SU-DHL-6 (cell line): ENCODE data around the gene EIF3K.

Experiments
- H2AFZ ChIP-seq: fragments of 200-600 bp; sonication (generic); 2 replicates; pipeline ENCODE4 v1.6.1; 2014; ENCODE audit warnings: low read depth, mild to moderate bottlenecking, moderate library complexity, mixed read lengths, antibody characterized with exemption, low read length; ENCODE audit not compliant: severe bottlenecking
- H3F3A ChIP-seq: fragments of 200-600 bp; shearing (Covaris generic); 2 replicates; pipeline ENCODE4 v1.6.0; 2016; ENCODE audit warnings: antibody characterized with exemption, mild to moderate bottlenecking; ENCODE audit not compliant: insufficient read depth
- H3K27ac ChIP-seq: fragments of 200-600 bp; sonication (generic); 2 replicates; pipeline ENCODE4 v1.5.1; 2016; ENCODE audit warnings: low read depth, mild to moderate bottlenecking, low read length, moderate library complexity, mixed read lengths
- H3K27me3 ChIP-seq: fragments of 200-600 bp; sonication (generic), shearing (Covaris generic); 2 replicates; pipeline ENCODE4 v1.6.0; 2014; ENCODE audit warnings: mild to moderate bottlenecking, low read length
- H3K36me3 ChIP-seq: fragments of 200-600 bp; sonication (generic); 2 replicates; pipeline ENCODE4 v1.6.1; 2014; ENCODE audit warnings: mild to moderate bottlenecking, low read length, mixed read lengths
- H3K4me2 ChIP-seq: fragments of 300-600, 200-600 bp; shearing (Covaris generic), sonication (generic); 2 replicates; pipeline ENCODE4 v1.6.0; 2014; ENCODE audit warnings: low read length, low read depth, mild to moderate bottlenecking; ENCODE audit not compliant: poor library complexity, severe bottlenecking
- H3K4me3 ChIP-seq: fragments of 200-600 bp; sonication (generic); 2 replicates; pipeline ENCODE4 v1.5.1; 2014; ENCODE audit warnings: antibody characterized with exemption, low read length, mild to moderate bottlenecking, mixed read lengths; ENCODE audit not compliant: insufficient read depth, poor library complexity, severe bottlenecking
- H3K79me2 ChIP-seq: fragments of 200-600 bp; sonication (generic); 2 replicates; pipeline ENCODE4 v1.6.1; 2014; ENCODE audit warnings: mild to moderate bottlenecking, low read length, moderate library complexity; ENCODE audit not compliant: insufficient read depth
- H3K9ac ChIP-seq: fragments of 200-600 bp; sonication (generic); 2 replicates; pipeline ENCODE4 v1.7.0; 2014; ENCODE audit warnings: mild to moderate bottlenecking, low read length
- H3K9me2 ChIP-seq: fragments of 200-600 bp; sonication (generic); replicated peaks from 2 replicates; pipeline ENCODE4 v1.6.1; 2014; ENCODE audit warnings: low read length; ENCODE audit not compliant: insufficient read depth
- H3K9me3 ChIP-seq: fragments of 200-600 bp; sonication (generic); 2 replicates; pipeline ENCODE4 v1.6.1; 2014; ENCODE audit warnings: low read length, mixed read lengths; ENCODE audit not compliant: insufficient read depth
- H4K20me1 ChIP-seq: fragments of 200-600 bp; sonication (generic); 2 replicates; pipeline ENCODE4 v1.6.1; 2014; ENCODE audit warnings: low read depth, mild to moderate bottlenecking, antibody characterized with exemption, low read length, moderate library complexity, mixed read lengths
- EZH2phosphoT487 ChIP-seq: fragments of 200-600 bp; sonication (generic), shearing (Covaris generic); conservative IDR thresholded peaks from 2 replicates; pipeline ENCODE4 v1.6.1; 2018; ENCODE audit warnings: mild to moderate bottlenecking, antibody characterized with exemption, low read length, moderate library complexity, mixed read lengths
- TF ChIP-seq, protein P1 (sequence below): fragments of 200-600 bp; sonication (generic); IDR thresholded peaks from one replicate; pipeline ENCODE4 v1.5.1; 2017; ENCODE audit warnings: antibody characterized with exemption, mild to moderate bottlenecking, low read length, moderate library complexity; ENCODE audit not compliant: insufficient read depth, poor library complexity, severe bottlenecking

Gene EIF3K

DNA sequence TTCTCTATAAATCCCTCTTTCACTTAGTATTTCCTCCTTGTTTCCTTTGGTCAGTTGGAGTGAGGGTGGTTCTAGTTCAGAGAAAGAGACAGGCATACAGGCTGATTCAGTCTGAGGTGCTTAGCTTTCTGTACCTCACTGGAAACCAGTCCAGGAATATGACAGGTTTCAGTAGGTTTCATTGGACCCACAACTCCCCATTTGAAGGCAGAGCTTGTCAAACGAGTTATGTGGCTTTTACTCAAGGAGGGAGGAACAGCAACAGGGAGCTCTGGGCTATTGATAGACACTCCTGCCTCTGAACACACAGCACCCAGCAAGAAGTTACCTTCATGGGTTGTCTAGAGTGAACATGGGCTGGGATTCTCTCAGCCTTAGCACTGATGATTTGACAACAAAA is 43.0 kb downstream of the EIF3K start:
- Histone ChIP-seq H2AFZ (no peak overlapping the region), H3F3A (no peaks in the 10 kb centered on the region), H3K9me3 (no peaks in the 10 kb centered on the region), H3K9me2 (no peaks in the 10 kb centered on the region), H3K27ac (no peak overlapping the region), H3K27me3 (no peaks in the 10 kb centered on the region), H4K20me1 (peaks cover 12% of the 10 kb centered on the region; the same call in 1 of the 2 replicates), H3K4me3 (no peak overlapping the region), H3K9ac (no peak overlapping the region), H3K36me3 (no peaks in the 10 kb centered on the region), H3K4me2 (no peak overlapping the region), H3K79me2 (peaks cover 98% of the 10 kb centered on the region)
- TF ChIP-seq, protein P1, sequence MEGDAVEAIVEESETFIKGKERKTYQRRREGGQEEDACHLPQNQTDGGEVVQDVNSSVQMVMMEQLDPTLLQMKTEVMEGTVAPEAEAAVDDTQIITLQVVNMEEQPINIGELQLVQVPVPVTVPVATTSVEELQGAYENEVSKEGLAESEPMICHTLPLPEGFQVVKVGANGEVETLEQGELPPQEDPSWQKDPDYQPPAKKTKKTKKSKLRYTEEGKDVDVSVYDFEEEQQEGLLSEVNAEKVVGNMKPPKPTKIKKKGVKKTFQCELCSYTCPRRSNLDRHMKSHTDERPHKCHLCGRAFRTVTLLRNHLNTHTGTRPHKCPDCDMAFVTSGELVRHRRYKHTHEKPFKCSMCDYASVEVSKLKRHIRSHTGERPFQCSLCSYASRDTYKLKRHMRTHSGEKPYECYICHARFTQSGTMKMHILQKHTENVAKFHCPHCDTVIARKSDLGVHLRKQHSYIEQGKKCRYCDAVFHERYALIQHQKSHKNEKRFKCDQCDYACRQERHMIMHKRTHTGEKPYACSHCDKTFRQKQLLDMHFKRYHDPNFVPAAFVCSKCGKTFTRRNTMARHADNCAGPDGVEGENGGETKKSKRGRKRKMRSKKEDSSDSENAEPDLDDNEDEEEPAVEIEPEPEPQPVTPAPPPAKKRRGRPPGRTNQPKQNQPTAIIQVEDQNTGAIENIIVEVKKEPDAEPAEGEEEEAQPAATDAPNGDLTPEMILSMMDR, result no peak
- no peak for TF ChIP-seq EZH2phosphoT487

DNA sequence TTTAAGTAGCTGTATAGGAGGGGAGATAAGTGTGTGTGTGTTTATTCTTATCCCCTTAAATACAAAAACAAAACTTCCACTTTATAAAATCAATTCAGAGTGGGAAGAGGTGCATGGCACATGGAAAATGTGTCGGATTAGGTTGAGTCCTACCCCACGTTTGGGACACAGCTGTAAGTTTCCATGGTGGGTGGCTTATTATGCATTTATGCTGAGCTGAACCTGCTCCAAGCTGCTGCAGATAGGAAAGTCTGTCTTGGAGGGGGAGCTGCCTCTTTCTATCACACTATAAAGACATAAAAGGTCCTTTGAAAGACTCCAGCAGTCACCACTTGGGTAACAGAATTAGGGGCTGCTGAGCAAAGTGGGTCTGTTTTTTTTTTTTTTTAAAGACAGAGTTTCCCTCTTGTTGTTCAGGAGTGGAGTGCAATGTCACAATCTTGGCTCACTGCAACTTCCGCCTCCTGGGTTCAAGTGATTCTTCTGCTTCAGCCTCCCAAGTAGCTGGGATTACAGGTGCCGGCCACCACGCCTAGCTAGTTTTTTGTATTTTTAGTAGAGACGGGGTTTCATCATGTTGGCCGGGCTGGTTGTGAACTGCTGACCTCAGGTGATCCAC is 43.7 kb downstream of the EIF3K start:
- no peak overlapping the region for H3K4me3 ChIP-seq
- no peak overlapping the region for H3K4me2 ChIP-seq
- H2AFZ ChIP-seq, result no peak overlapping the region
- H3K36me3 ChIP-seq, result no peaks in the 10 kb centered on the region
- H3K79me2 ChIP-seq, result peaks cover 97% of the 10 kb centered on the region
- no peaks in the 10 kb centered on the region for H3K9me3 ChIP-seq
- H4K20me1 ChIP-seq, result peaks cover 9% of the 10 kb centered on the region; the same call in 1 of the 2 replicates
- no peaks in the 10 kb centered on the region for H3F3A ChIP-seq
- no peak overlapping the region for H3K27ac ChIP-seq
- no peak overlapping the region for H3K9ac ChIP-seq
- TF ChIP-seq, protein P1, result no peak
- no peaks in the 10 kb centered on the region for H3K27me3 ChIP-seq
- H3K9me2 ChIP-seq, result no peaks in the 10 kb centered on the region

DNA sequence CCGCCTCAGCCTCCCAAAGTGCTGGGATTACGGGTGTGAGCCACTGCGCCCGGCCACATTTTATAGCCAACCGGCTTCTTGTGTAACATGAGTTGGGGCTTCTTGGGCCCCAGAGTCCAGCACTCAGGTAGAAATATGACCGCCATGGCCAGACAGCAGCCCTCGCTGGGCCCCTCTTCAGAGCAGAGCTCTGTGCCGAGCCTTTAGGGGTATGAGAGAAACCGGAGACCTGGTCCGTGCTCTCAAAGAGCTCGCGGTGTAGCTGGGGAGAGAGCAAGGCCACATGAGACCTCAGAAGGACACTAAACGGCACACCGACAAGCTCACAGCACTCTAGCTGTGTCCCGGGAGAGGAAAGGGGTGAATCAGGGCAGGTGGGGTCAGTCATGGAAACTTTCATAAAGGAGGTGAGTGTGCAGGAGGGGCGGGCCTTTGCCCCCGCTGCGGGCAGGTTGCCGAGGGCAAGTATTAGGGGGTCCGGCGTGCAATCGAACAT is 44.2 kb downstream of the EIF3K start:
- Histone ChIP-seq H3K9ac (no peak overlapping the region), H3K9me2 (no peaks in the 10 kb centered on the region), H3K9me3 (no peaks in the 10 kb centered on the region), H2AFZ (no peak overlapping the region), H3F3A (no peaks in the 10 kb centered on the region), H3K27ac (no peak overlapping the region), H3K36me3 (no peaks in the 10 kb centered on the region; the same call in 1 of the 2 replicates), H3K4me2 (no peak overlapping the region), H4K20me1 (peaks cover 9% of the 10 kb centered on the region; the same call in 1 of the 2 replicates), H3K27me3 (no peaks in the 10 kb centered on the region), H3K4me3 (no peak overlapping the region), H3K79me2 (peaks cover 97% of the 10 kb centered on the region)
- no peak for TF ChIP-seq EZH2phosphoT487
- TF ChIP-seq, protein P1, result no peak
